Endothelial cell of umbilical vein (primary cell): ENCODE data around the gene KCNH8. TPM values are rescaled to one million over a fixed set of nuclear protein-coding genes. Genes with fewer than 3 reads are reported as not detected.

Source experiments
- BruUV-seq: library from RNA; stranded (reverse); fragments of 400-500 nt; replicated peaks from 2 replicates; lab custom pipeline; 2021; lab: Mats Ljungman, UMichigan
- CTCF ChIA-PET: fragments of 300-600, 350-600 bp; sonication (Branson Sonifier 250); formaldehyde crosslinking; loops from one replicate; lab custom pipeline; 2021; ENCODE audit warnings: antibody characterized with exemption, inconsistent platforms; lab: Charles Lee
- POLR2A ChIA-PET: fragments of 300-600, 350-600 bp; sonication (Branson Sonifier 250); formaldehyde crosslinking; loops from one replicate; lab custom pipeline; 2021; ENCODE audit warnings: antibody characterized with exemption, inconsistent platforms; lab: Charles Lee
- DNase-seq: peaks from one replicate; pipeline ENCODE4 v3.0.0-alpha.2; 2011; ENCODE audit warnings: low read depth, low spot score
- FAIRE-seq: peaks from 2 replicates; lab custom pipeline; 2011; peaks lifted over from hg19 to GRCh38; lab: Jason Lieb, UNC
- H2AFZ ChIP-seq: 2 replicates; pipeline ENCODE4 v1.6.0; 2012; ENCODE audit warnings: low read depth, low read length, control low read depth, inconsistent platforms
- H3K27ac ChIP-seq: 2 replicates; pipeline ENCODE4 v1.5.1; 2011; ENCODE audit warnings: low read depth, mild to moderate bottlenecking, control low read depth, low read length, moderate library complexity; ENCODE audit not compliant: insufficient read depth
- H3K27me3 ChIP-seq, 2 experiments: 2 replicates each; pipeline versions ENCODE4 v1.6.0 to v1.6.1; 2011; ENCODE audit warnings: low read length in 2 of 2, mixed read lengths in 1 of 2; ENCODE audit not compliant: control insufficient read depth in 2 of 2, insufficient read depth in 2 of 2
- H3K36me3 ChIP-seq, 2 experiments: 2 replicates in 1 of 2; 3 replicates in 1 of 2; pipeline ENCODE4 v1.5.1; 2011; ENCODE audit warnings: low read length in 2 of 2, mild to moderate bottlenecking in 1 of 2, moderate library complexity in 1 of 2; ENCODE audit not compliant: control insufficient read depth in 2 of 2, insufficient read depth in 2 of 2; ENCODE audit errors: extremely low read depth in 1 of 2
- H3K4me1 ChIP-seq: 3 replicates; pipeline ENCODE4 v1.5.1; 2011; ENCODE audit warnings: mild to moderate bottlenecking, low read length; ENCODE audit not compliant: control insufficient read depth, insufficient read depth; ENCODE audit errors: extremely low read depth
- H3K4me2 ChIP-seq: 2 replicates; pipeline ENCODE4 v1.6.1; 2011; ENCODE audit warnings: low read length, control low read depth, mixed read lengths; ENCODE audit not compliant: insufficient read depth
- H3K4me3 ChIP-seq, 3 experiments: fragments of 200-600 bp in 1 of 3; sonication (generic), shearing (Covaris generic) in 1 of 3; replicated peaks in 1 of 3; 2 replicates each; pipeline ENCODE4 v1.5.1; 2011 to 2016; ENCODE audit warnings: control low read depth in 3 of 3, low read length in 3 of 3, mild to moderate bottlenecking in 2 of 3, inconsistent platforms in 1 of 3, low read depth in 1 of 3, moderate library complexity in 1 of 3; ENCODE audit not compliant: insufficient read depth in 1 of 3
- H3K79me2 ChIP-seq: 2 replicates; pipeline ENCODE4 v1.6.0; 2012; ENCODE audit warnings: low read length, inconsistent platforms; ENCODE audit not compliant: control insufficient read depth, insufficient read depth
- H3K9ac ChIP-seq: replicated peaks from 2 replicates; pipeline ENCODE3; 2011; ENCODE audit warnings: low read length, control low read depth; ENCODE audit not compliant: insufficient read depth; ENCODE audit errors: extremely low read depth
- H3K9me1 ChIP-seq: replicated peaks from 3 replicates; pipeline ENCODE4 v1.6.0; 2011; ENCODE audit warnings: mild to moderate bottlenecking, low read length; ENCODE audit not compliant: control insufficient read depth, insufficient read depth; ENCODE audit errors: extremely low read depth
- H3K9me3 ChIP-seq: replicated peaks from 2 replicates; pipeline ENCODE4 v1.5.1; 2012; ENCODE audit warnings: low read length, inconsistent platforms; ENCODE audit not compliant: control insufficient read depth, insufficient read depth
- H4K20me1 ChIP-seq: replicated peaks from 2 replicates; pipeline ENCODE3; 2011; ENCODE audit warnings: mild to moderate bottlenecking, low read length; ENCODE audit not compliant: control insufficient read depth, insufficient read depth; ENCODE audit errors: extremely low read depth
- EZH2 ChIP-seq: IDR thresholded peaks from 2 replicates; pipeline ENCODE4 v1.6.1; 2012; ENCODE audit warnings: borderline replicate concordance, low read depth, mild to moderate bottlenecking, moderate library complexity, low read length, inconsistent platforms; ENCODE audit not compliant: severe bottlenecking
- FOS ChIP-seq: IDR thresholded peaks from 2 replicates; pipeline ENCODE4 v1.6.1; 2011; ENCODE audit warnings: mild to moderate bottlenecking, low read length, moderate library complexity, borderline replicate concordance; ENCODE audit not compliant: insufficient read depth
- GATA2 ChIP-seq: IDR thresholded peaks from 2 replicates; pipeline ENCODE4 v1.7.0; 2011; ENCODE audit warnings: low read depth, mild to moderate bottlenecking, moderate library complexity, mixed read lengths, low read length; ENCODE audit not compliant: insufficient read length, insufficient read depth
- JUN ChIP-seq: IDR thresholded peaks from 2 replicates; pipeline ENCODE4 v1.6.1; 2011; ENCODE audit warnings: borderline replicate concordance, low read depth; ENCODE audit not compliant: insufficient read length, insufficient read depth
- MYC ChIP-seq: IDR thresholded peaks from one replicate; pipeline ENCODE4 v1.6.1; 2011; ENCODE audit warnings: mild to moderate bottlenecking, low read depth, low read length
- POLR2A ChIP-seq: IDR thresholded peaks from 2 replicates; pipeline ENCODE4 v1.6.1; 2012; ENCODE audit warnings: low read depth, mild to moderate bottlenecking, control low read depth, low read length
- POLR2AphosphoS5 ChIP-seq: IDR thresholded peaks from 2 replicates; pipeline ENCODE4 v1.6.1; 2012; ENCODE audit warnings: low read depth, mild to moderate bottlenecking, control low read depth, low read length, moderate library complexity; ENCODE audit not compliant: insufficient read depth
- dilution Hi-C: fragments of 300-500 bp; cut with MboI; formaldehyde crosslinking; loops from one replicate; pipeline ENCODE4 v1.15.0; 2019; ENCODE audit warnings: low sequenced_read_pairs; ENCODE audit not compliant: extremely low pct_ligation_motif_present
- intact Hi-C: fragments of 100-400 bp; cut with micrococcal nuclease; formaldehyde crosslinking; loops from one replicate; pipeline ENCODE4 v1.10.0; 2022
- polyA plus RNA-seq, 4 experiments: library from polyadenylated mRNA; depleted of rRNA in 3 of 4; stranded (reverse) in 3 of 4; unstranded in 1 of 4; fragments of >200 nt; gene quantifications; 2 replicates each; pipeline versions ENCODE4 v1.2.1 to v1.2.3, GENCODE V29; 2011 to 2012; ENCODE audit warnings: missing spikeins in 1 of 4
- total RNA-seq: library from RNA; stranded (reverse); gene quantifications from 2 replicates; pipeline ENCODE4 v1.2.3, GENCODE V29; 2021
- TF ChIP-seq, protein P1 (sequence below): IDR thresholded peaks from 2 replicates; pipeline ENCODE4 v1.6.1; 2011; ENCODE audit not compliant: insufficient read depth, insufficient read length
- TF ChIP-seq, protein P2 (sequence below), 2 donors: IDR thresholded peaks; 1 replicate in 1 of 2; 2 replicates in 1 of 2; pipeline ENCODE4 v1.5.1; 2011; ENCODE audit warnings: low read length in 2 of 2, mild to moderate bottlenecking in 2 of 2, moderate library complexity in 2 of 2, control low read depth in 1 of 2, inconsistent platforms in 1 of 2, low read depth in 1 of 2; ENCODE audit not compliant: insufficient read depth in 1 of 2; ENCODE audit errors: extremely low read depth in 1 of 2

The KCNH8 gene
- total and polyA plus RNA-seq, 2 donors (not counting 3 experiments of a cell fraction or from before 2014, with no cell fraction given), result not detected

DNA sequence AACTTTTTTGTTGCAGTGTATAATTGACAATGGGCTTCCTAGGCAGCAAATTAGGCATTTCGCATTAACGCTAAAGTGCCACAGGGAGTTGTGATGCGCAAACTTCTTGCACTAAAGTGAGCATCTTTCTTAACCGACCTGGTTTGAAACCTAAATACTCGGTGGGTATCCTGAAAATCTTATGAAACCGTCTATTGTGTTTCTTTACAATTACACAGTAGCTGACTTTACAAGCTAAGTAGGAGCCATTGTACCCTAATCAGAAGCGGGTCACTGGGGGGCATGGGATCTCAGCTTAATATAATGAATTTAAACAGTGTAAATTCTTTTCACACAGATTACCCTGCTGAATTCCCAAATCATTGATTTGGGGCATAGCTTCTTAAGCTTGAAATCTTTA lies 328.0 kb downstream of the KCNH8 start:
- Histone ChIP-seq H3K27me3 (no peaks in the 10 kb centered on the region), H2AFZ (no peak overlapping the region), H3K4me3 (no peak overlapping the region), H3K4me2 (no peak overlapping the region), H4K20me1 (no peaks in the 10 kb centered on the region), H3K9me3 (no peaks in the 10 kb centered on the region), H3K36me3 (no peaks in the 10 kb centered on the region), H3K9me1 (no peaks in the 10 kb centered on the region), H3K79me2 (no peaks in the 10 kb centered on the region), H3K27ac (no peak overlapping the region), H3K9ac (no peak overlapping the region), H3K4me1 (no peaks in the 10 kb centered on the region)
- ChIA-PET POLR2A (no interaction called here), CTCF (no interaction called here)
- no peak for FAIRE-seq
- no TSS peak for BruUV-seq
- dilution Hi-C loops (no loop called here), intact Hi-C loops (no loop called here)
- no peak for DNase-seq
- no peak for TF ChIP-seq POLR2A
- no peak for TF ChIP-seq MYC
- TF ChIP-seq, protein P1, sequence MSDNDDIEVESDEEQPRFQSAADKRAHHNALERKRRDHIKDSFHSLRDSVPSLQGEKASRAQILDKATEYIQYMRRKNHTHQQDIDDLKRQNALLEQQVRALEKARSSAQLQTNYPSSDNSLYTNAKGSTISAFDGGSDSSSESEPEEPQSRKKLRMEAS, result no peak
- no peak for TF ChIP-seq EZH2
- TF ChIP-seq POLR2AphosphoS5, result no peak
- TF ChIP-seq FOS, result no peak
- no peak for TF ChIP-seq JUN
- TF ChIP-seq, protein P2, sequence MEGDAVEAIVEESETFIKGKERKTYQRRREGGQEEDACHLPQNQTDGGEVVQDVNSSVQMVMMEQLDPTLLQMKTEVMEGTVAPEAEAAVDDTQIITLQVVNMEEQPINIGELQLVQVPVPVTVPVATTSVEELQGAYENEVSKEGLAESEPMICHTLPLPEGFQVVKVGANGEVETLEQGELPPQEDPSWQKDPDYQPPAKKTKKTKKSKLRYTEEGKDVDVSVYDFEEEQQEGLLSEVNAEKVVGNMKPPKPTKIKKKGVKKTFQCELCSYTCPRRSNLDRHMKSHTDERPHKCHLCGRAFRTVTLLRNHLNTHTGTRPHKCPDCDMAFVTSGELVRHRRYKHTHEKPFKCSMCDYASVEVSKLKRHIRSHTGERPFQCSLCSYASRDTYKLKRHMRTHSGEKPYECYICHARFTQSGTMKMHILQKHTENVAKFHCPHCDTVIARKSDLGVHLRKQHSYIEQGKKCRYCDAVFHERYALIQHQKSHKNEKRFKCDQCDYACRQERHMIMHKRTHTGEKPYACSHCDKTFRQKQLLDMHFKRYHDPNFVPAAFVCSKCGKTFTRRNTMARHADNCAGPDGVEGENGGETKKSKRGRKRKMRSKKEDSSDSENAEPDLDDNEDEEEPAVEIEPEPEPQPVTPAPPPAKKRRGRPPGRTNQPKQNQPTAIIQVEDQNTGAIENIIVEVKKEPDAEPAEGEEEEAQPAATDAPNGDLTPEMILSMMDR (IDR thresholded peaks at IDR 0.05; ENCODE audit: extremely low read depth in 1 of 2, insufficient read depth in 1 of 2, low read depth in 1 of 2, low read length in 2 of 2), result no peak
- no peak for TF ChIP-seq GATA2
